NCI-H2107 treated with DMSO at 0.1 percent for 48 hours (cell line): ENCODE measurements around the gene TIGD6.
"Not testable (repeated sequence)": the region's sequence is repeated elsewhere in the genome, so short reads cannot be mapped to it uniquely, and the experiment has no call there.

Experiments used
- DNase-seq: peaks from one replicate; lab custom pipeline; 2025; ENCODE audit not compliant: unreplicated experiment; lab: John Stamatoyannopoulos, UW

Gene TIGD6

DNA sequence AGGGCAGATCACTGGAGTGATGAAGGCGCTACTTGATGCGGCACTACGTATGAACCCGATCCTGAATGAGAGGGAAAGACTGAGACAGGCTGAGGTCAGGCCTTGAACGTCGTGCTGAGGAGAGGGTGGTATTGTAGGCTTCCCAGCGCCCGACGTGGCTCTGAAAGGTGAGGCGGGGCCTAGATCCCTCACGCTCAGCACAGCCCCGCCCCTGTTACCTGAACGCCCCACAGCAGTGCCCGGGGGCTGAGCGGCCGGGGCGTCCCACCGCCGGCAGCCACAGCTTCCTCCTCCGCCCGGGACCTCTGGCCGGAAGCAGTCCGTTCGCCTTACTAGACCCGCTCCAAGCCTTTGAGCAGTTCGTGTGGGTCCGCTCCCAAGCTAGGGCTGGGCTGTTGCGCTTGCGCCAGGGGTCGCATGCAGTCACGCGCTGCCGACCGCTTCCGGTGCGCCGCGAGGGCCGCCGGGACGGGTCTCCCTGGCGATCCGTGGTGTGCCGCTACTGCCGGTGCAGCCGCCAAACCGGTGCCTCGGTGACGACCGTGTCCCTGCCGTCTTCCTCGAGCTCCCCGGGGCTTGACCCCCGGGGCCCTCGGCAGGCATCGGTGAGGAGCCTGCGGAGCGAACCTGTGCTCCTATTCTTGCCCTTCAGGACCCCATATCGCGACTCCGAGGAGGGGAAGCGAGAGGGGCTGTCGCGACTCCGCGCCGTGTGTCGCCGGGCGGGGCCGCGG lies at the start of gene TIGD6, which contains the start of gene HMGXB3:
Gene TIGD6 (minus strand): TSS at position 399 of the 734 bp plus-strand sequence. CDS start 4,306 bp downstream, outside the sequence.
Gene HMGXB3 (plus strand): TSS at position 484 of the 734 bp plus-strand sequence. CDS start 4,114 bp downstream, outside the sequence.
- peak; percentile 28 for DNase-seq

DNA sequence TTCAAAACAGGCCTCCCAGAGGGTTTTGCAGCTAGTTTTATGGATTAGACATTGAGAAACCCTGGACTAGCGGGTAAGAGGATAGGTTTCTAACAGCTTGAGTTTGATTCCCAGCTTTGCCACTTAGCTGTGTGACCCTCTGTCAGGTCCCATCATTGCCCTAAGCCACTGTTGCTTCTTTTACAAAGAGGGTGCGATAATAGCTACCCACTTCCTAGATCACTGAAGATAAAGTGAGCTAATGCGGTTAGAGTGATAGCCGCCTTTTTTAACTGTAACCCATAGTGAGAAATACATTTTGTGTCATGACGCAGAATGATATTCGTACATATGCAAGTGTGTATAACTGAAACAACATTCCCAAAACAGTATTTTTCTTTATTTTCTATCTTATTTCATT lies 45.6 kb upstream of the TIGD6 start:
- DNase-seq = no peak

DNA sequence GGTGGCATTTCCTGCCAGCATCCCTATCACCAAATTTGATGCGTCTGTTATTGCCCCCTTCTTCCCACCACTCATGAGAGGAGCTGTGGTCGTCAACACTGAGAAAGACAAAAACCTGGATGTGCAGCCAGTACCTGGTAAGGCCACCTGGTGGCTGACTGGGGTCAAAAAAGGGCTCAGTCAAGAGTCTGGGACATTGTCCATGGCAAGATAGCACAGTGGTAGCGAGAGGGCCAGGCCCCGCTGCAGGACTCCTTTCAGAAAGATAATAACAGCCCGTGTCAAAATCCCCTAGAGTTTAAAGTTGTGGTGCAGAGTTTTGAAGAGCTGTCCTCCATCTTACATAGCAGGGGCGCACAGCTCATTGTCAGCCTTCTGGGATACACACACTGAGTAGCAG lies 45.1 kb upstream of the TIGD6 start:
- no peak for DNase-seq

DNA sequence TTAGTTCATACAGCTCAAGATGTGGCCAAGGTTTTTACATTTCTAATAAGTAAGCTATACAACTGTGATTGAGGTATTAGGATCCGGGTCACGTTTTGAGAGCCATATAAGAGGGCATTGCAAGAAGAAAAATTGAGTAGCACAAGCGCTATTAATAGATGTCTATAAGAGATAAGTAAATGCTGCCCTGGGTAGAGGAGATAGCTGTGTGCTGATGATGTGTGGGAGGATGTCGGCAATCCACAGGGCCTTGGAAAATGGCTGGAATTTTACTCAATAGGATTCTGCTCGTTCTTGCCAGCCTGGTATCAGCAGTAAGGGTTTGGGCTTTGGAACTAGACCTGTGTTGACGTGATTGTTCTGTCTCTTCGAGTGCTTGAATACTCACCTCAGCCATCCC lies 44.3 kb upstream of the TIGD6 start:
- no peak for DNase-seq

DNA sequence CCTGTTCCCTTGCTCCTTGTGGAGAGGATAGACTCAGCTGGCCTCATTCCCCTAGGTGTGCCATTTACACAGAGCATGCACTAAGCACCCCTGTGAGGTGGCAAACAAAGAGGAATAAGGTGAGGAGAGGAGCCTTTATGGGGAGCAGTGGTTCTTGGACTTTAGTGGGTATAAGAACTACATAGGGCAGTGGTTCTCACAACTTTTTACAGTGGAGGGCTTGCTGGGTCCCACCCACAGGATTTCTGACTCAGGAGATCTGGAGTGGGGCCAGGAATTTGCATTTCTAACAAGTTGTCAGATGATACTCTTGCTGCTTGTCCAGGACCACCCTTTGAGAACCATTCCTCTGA lies 43.9 kb upstream of the TIGD6 start:
- no peak for DNase-seq

DNA sequence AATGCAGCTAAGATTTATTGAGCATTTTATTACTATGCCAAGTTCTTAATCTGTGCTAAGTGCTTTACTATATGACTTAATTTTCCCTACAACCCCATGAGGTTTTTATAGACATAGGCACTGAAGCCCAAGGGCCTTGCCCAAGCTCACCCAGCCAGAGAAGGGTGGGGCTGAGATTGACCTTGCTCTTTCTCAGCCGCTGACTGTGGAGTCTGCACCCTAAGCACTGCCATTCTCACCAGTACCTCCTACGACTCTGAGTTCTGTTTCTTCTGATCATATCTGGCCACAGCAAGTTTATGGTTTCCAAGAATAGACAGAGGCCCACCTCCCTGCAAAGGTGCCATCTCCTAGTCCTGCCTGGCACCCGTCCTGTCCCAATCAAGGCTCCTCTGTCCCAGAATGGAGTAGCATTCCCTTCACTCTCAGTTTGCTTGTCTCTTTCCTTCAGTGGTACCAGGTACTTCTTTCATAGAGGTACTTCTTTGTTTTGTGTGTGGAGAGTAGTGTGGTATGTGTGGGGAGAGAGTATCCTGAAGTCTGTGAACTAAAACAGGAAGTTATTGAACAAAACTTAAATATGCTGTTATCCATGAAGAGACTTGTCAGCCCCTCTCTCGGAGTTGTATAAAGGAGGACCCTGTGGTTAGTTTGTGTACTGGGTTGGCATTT lies 43.3 kb upstream of the TIGD6 start:
- DNase-seq = no peak

DNA sequence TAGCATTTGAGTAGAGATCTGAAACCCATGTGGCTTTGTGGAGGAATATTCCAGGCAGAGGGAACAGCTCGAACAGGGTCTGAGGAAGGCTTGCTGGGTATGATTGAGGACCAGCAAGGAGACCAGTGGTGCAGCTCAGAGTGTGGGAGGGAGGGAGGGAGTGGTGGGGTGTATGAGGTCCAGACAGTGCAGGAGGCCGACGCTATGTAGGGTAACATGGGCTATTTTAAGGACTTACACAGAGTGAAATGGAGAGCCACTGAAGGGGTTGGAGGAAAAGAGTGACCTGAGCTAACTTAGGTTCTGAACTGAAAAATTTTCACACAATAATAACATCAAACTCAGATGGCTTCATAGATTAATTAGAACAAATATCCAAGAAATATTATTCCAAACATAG lies 42.0 kb upstream of the TIGD6 start:
- no peak for DNase-seq

DNA sequence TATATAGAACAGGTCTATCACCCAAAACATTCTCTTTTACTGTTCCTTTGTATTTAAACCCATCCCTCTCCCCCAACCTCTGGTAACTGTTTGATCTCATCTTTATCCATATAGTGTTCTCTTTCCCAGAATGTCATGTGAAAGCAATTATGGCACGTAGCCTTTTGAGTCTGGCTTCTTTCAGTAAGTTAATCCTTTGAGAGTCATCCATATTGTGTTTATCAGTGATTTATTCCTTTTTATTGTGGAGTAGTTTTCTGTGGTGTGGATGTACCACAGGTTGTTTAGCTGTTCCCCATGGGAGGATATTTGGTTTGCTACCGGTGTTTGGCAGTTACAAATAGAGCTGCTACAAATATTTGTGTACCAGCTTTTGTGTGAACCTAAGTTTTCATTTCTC lies 38.1 kb upstream of the TIGD6 start:
- no peak for DNase-seq

DNA sequence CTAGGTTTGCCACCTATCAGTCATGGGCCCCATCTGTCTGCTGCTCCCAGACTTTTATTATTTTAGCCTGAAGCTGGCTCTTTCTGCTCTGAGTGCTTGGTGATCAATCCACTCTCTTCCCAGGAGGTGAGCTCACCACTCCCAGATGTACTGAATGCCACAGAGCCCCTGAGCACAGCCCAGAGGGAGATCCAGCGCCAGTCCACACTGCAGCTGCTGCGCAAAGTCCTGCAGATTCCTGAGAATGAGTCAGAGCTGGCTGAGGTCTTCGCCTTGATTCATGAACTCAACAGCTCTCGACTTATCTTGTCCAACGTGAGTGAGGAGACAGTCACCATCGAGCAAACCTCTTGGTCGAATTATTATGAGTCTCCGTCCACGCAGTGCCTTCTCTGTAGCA lies 36.1 kb upstream of the TIGD6 start:
- no peak for DNase-seq

DNA sequence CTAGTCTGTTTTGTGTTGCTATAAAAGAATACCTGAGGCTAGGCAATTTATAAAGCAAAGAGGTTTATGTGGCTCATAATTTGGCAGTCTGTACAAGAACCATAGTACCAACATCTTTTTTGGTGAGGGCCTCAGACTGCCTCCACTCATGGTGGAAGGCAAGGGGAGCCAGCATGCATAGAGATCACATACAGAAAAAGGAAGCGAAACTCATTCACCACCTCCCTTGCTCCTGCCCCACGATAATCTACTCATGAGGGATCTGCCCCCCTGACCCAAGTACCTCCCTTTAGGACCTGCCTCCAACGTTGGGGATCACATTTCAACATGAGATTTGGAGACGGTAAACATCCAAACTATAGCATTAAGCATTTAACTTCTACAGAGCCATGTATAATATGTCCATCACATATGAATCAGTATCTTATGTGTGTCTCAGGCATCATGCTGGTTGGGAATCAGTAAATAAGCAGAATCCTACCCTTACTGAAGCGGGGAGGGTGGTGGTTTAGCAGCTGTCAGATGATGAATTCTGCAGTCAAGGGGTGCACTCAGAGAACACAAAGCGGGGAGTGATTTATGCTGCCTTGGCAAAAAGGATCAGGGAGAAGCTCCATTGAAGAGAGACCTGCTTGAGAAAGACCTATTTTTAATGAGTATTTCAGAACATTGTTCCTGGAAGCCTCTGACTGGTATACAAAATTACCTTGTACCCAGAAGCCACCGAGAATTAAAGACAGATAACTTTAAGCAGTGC lies 34.9 kb upstream of the TIGD6 start:
- DNase-seq = no peak

DNA sequence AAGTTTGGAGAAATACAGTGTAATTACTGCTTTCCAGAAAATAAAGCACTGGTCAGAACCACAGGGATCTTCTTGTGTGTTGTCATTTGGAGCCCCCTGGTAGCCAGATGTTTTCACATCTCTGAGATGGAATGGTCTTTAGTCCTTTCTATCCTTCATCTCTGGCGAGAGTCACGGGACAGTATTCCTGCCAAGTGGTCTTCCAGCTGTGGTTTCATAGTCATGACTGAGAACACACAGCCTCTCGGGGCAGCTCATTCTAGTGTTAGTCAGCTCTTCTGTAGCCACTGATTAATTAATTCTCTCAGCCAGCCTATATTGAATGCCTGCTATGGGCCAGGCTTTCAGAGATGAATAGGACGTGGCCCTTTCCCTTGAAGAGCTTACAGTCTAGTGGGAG lies 34.2 kb upstream of the TIGD6 start:
- no peak for DNase-seq

DNA sequence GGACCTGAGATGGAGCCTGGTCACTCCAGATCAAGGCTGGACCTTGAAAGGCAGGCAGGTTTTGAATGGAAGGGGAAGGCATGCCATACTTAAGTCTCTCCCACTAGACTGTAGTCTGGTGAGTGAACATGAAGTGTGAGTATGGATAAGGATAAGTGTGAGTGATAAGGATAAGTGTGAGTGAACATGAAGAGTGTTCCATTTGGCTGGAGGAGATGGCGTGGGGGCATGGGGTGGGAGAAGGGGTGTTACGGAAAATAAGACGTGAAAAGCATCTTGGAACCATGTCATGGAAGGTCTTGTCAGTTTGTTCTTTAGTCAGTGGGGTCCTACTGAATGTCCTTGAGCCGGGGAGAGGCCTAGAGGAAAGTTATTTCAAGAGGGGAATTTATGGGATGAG lies 32.9 kb upstream of the TIGD6 start:
- DNase-seq = no peak

DNA sequence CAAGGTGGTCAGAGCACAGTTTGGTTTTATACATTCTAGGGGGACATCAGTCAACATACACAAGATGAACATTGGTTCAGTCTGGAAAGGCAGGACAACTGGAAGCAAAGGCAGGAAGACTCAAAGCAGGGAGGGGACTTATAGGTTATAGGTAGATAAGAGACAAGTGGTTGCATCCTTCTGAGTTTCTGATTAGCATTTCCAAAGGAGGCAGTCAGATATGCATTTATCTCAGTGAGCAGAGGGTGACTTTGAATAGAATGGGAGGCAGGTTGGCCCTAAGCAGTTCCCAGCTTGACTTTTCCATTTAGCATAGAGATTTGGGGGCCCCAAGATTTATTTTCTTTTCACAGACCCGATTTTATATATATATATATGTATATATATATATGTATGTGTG lies 27.6 kb upstream of the TIGD6 start:
- not testable (repeated sequence) for DNase-seq

DNA sequence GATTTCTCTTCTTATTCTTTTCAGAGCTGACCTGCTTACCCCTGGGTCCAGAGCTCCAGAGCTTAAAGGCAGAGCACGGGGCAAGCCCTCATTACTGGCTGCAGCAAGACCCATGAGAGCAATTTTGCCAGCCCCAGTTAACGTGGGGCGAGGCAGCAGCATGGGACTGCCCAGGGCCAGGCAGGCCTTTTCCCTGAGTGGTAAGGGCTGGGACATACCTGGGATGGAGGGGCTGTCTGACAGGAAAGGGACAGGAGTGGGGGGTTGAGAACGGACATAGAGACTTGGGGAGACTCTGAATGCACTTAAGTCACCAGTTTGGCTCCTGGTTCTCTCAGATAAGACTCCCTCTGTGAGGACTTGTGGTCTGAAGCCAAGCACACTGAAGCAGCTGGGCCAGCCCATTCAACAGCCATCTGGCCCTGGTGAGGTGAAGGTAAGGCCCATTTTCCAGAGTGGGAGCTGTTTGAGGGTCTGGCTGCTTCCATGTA lies 26.3 kb upstream of the TIGD6 start:
- no peak for DNase-seq

DNA sequence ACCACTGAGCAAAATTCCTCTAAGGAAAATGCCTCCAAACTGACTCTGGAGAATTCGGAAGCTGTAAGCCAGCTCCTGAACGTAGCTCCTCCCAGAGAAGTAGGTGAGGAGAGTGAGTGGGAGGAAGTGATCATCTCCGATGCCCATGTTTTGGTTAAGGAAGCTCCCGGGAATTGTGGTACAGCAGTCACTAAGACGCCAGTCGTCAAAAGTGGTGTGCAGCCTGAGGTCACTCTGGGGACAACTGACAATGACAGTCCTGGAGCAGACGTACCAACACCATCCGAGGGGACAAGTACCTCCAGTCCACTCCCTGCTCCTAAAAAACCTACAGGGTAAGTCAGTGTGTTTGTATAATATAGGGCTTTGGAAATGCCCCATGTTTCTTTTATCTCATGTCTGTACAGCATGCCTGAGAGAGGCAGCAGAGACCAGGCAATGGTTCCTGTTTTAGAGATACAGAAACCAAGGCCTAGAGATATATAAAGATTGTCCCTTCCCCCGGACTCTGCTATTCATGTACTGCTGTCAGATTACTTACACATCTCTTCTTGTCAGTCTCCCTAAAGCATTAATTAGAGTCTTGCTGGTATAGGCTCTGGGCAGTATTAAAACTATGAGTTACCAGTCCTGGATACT lies 24.0 kb upstream of the TIGD6 start:
- DNase-seq = no peak

DNA sequence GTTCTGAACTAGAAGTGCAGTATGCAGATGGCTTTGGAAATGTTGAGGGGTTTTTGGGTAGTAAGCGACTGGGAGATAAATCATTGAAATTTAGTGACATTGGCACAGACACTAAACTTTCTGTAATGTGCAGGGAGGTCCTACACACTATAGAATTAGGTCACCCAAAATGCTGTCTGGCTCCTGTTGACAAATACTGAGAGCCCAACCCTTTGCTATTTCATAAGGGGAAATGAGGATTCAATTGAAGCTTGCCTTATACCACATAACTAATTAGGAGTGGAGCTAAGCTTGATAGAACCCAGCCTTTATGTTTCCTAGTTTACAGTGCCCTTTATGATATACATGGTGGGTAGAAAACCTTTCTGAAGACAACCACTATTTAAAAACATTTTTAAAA lies 22.7 kb upstream of the TIGD6 start:
- DNase-seq = no peak

DNA sequence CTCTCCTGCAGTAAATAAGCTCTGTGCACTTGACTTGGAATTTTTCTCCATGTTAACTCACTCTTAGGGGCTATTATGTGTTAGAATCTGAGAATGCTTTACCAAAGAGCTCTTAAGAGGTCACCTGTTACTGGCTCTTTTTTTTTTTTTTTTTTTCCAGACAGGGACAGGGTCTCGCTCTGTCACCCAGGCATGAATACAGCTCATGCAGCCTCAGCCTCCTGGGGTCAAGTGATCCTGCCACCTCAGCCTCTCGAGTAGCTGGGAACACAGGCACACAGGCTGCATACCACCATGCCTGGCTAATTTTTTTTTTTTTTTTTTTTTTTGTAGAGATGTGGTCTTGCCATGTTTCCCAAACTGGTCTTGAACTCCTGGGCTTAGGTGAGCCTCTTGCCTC lies 22.2 kb upstream of the TIGD6 start:
- DNase-seq = no peak

DNA sequence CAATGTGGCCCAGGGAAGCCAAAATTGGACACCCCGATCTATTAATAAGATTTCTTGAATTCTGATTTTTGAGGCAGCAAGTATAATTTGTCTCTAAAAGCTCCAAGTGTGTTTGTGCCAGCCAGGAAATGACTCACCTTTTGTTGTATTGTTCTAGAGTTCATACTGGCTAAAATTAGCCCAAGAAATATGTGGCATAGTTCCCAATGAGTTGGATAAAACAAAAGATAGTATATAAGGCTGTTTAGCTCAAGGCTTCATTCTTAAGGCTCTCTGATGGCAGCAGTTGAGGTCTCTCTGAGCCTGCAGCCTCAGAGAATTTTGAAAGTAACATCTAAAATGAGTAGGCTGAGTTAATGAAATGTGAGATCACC lies 21.7 kb upstream of the TIGD6 start:
- no peak for DNase-seq

DNA sequence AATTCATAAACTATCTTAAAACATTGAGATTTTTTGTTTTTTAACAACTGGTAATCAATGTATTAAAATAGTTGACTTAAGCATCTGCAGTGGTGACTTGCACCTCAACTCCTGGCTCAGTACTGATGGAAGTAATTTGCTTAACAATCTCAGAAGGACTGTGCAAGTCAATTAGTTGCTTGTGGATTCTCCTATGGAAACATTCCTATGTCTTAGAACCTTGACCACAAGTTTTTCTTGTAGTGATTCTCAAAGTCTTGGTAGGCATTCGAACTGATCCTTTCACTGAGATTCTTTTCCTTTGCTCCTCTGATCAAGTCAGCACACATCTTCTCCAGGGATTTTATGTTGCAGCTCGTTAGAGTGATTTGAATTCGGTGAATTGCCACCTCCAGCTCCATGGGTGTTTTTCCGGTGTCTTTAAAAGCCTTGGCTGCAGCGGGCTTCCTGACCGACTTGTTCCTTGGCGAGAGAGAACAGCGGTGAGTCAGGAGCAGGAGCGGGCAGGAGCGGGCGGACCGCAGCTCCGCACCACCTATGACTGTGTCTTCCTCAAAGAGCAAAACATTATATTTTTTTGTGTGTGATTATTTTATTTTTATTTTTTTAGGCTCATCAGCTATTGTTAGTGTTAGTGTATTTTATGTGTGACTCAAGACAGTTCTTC lies 21.2 kb upstream of the TIGD6 start:
- DNase-seq = no peak

DNA sequence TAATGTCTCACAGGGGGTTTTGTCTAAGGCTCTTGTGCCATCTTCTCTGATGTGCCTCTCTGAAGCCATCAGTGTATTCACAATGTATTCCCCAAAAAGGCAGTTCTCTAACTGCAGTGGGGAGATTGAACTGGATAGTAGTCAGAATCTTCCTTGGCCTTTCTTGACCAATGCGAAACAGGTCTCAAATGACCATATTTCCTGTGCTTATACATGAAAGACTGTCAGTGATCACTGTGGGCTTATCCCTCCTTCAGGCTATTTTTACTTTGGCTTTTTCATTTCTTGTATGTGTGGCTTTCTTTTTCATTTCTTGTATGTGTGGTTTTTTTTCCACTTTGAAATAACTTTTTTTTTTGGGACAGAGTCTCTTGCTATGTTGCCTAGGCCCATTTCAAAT lies 19.8 kb upstream of the TIGD6 start:
- no peak for DNase-seq
